ENCODE measurements around the gene CERK.
A peak's percentile ranks its signal among the peaks of the same experiment; 100 is the strongest.
"Not testable (repeated sequence)": the region's sequence is repeated elsewhere in the genome, so short reads cannot be mapped to it uniquely, and the experiment has no call there.

The CERK gene

GRCh38 chr22:46737976-46738646 lies at the start of gene CERK:
TSS of gene CERK (minus strand) at chr22:46738252. CDS start at chr22:46738148, 104 bp downstream.
- H3K4me3 ChIP-seq (ENCODE audit: low read depth, low read length): peak within 1 kb of the TSS; percentile 67

- H3K4me3 ChIP-seq (ENCODE audit: low read depth, low read length): no peak overlapping the region
Measured at GRCh38 chr22:46783721-46784120, 45.7 kb upstream of the CERK start.

DNA sequence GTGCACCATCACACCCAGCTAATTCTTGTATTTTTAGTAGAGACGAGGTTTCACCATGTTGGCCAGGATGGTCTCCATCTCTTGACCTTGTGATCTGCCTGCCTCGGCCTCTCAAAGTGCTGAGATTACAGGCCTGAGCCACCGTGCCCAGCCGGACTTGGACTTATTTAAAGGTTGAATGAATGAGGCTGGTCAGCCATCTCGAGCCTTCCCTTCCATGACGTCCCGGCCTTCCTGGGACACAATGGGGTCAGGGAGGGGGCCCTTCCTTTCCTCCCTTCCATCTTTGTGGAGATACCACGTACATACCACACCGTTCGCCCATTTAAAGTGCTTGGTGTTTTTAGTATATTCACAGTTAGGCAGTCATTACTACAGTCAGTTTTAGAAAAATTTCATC lies 44.1 kb upstream of the CERK start:
- not testable (repeated sequence) for H3K4me3 ChIP-seq (ENCODE audit: low read depth, low read length)

- H3K4me3 ChIP-seq (ENCODE audit: low read depth, low read length): no peak overlapping the region
Measured at GRCh38 chr22:46781291-46781690, 43.2 kb upstream of the CERK start.

- H3K4me3 ChIP-seq (ENCODE audit: low read depth, low read length): no peak overlapping the region
Measured at GRCh38 chr22:46780453-46780852, 42.4 kb upstream of the CERK start.

DNA sequence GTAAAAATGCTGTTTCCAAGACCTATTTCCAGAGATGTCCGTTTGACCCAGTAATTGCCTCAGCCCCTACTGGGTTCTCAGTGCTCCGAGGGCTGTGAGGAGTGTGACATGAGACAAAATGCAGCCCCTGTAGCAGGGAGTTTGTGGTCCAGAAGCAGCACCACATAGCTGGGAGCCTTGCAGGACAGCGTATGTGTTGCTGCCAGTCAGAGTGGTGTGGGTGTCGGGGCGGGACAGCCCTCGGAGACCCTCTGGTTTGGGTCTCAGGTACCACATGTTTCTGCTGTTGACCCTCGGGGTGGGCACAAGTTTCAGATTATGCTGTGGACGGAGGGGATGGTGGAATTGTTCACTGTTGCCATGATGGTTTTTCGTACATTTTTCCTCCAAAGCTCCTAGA lies 41.6 kb upstream of the CERK start:
- no peak overlapping the region for H3K4me3 ChIP-seq (ENCODE audit: low read depth, low read length)

GRCh38 chr22:46779023-46779422 lies 41.0 kb upstream of the CERK start:
- no peak overlapping the region for H3K4me3 ChIP-seq (ENCODE audit: low read depth, low read length)

DNA sequence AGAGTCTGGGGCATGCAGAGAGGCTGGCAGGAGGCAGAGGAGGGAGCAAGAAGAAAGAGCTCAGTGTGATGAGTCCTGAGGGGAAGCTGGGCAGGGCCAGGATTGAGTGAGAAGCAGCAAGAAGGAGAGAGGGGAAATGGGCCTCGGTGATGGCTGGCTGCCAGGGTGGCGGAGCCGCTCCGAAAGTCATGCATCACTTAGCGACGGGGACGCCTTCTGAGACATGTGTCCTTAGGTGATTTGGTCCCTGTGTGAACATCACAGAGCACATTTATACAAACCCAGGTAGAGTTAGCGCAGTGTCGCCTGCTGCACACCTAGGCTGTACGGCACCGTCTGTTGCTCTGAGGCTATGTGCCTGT lies 39.5 kb upstream of the CERK start:
- no peak overlapping the region for H3K4me3 ChIP-seq (ENCODE audit: low read depth, low read length)

GRCh38 chr22:46776876-46777608 lies 39.0 kb upstream of the CERK start:
- H3K4me3 ChIP-seq (ENCODE audit: low read depth, low read length): no peak overlapping the region

- H3K4me3 ChIP-seq (ENCODE audit: low read depth, low read length): no peak overlapping the region
Measured at GRCh38 chr22:46775850-46776826, 38.1 kb upstream of the CERK start.

DNA sequence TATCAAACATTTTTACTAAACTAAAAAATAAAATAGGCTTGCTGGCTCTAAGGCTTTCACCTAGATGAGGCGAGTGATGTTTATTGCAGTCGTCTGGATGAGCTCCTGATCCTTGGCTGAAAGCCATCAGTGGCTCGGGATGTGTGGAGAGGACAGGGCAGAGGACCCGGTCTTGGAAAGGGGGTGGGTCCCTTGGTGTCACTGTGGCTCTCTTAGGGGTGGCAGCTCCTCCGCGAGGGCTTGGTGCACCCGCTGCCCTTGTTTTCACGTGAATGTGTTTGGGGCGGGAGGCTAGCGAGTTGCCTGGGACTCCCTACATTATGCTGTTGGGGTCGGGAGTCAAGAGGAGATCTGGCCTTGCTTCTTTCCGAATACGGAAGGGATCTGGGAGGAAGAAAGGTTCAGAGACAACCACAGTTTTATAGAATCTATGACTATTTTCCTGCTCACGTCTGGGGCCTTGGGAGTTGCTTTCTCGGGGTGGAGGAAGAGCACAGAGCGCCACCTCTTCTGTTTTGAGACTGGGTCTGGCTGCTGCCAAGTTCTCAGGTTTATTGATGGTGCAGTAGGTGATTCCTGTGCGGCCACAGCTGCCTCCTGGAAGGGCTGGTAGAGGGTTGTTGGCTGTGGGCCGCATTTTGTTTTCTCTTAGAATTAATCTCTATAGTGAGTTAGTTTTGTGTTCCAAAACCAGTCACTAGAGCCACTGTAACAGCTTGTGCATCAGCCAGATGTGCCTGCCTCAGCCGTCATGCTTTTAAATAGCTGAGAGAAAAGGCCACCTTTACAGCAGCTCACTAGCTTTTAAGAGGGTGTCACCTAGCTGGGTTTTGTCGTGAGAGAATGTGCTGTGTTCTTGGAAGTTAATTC lies 37.2 kb upstream of the CERK start:
- H3K4me3 ChIP-seq (ENCODE audit: low read depth, low read length): no peak overlapping the region

- no peak overlapping the region for H3K4me3 ChIP-seq (ENCODE audit: low read depth, low read length)
Measured at GRCh38 chr22:46774253-46774979, 36.4 kb upstream of the CERK start.

DNA sequence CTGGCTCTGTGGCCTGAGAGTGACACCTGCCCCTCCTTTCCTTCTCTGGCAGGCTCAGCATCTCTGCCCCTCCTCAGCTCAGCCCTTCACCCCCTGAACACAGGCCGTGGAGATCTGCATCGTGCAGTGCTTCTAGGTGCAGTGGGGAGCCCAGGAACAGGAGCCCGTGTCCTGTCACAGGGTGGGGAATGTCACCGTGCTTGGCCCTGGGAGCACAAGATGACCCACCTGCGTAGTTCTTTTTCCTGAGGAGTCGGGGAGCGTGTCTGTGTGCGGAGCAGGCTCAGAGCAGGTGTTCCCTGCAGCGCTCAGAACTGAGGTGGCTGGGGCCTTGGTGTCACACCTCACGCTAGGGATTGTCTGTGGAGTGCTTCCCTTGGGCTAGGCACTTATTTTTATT lies 35.0 kb upstream of the CERK start:
- no peak overlapping the region for H3K4me3 ChIP-seq (ENCODE audit: low read depth, low read length)

GRCh38 chr22:46770726-46771125 lies 32.7 kb upstream of the CERK start:
- no peak overlapping the region for H3K4me3 ChIP-seq (ENCODE audit: low read depth, low read length)

GRCh38 chr22:46770151-46770641 lies 32.1 kb upstream of the CERK start:
- H3K4me3 ChIP-seq (ENCODE audit: low read depth, low read length): no peak overlapping the region

- no peak overlapping the region for H3K4me3 ChIP-seq (ENCODE audit: low read depth, low read length)
Measured at GRCh38 chr22:46769706-46770105, 31.7 kb upstream of the CERK start.

DNA sequence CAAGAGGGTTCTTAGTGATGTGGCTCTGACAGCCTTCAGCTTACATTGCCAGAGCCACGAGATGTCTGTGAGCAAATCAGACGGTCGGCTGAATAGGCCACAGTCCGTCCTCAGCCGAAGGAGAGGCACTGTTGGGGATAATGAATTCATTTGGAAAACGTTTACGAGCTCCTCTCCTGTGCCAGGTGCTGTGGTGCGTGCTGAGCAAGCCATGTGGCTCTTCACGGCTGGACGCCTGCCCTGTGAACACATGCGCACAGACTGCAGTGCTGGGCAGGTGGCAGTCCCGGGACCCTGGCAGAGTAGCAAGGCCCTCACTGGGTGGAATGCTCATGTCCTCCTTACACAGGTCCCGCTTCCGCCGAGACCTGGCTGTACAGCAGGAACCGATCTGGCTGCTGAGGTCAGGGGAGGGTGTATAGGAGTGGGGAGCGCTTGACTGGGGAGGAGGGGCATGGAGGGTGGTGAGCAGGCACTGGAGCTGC lies 31.2 kb upstream of the CERK start:
- H3K4me3 ChIP-seq (ENCODE audit: low read depth, low read length): no peak overlapping the region

DNA sequence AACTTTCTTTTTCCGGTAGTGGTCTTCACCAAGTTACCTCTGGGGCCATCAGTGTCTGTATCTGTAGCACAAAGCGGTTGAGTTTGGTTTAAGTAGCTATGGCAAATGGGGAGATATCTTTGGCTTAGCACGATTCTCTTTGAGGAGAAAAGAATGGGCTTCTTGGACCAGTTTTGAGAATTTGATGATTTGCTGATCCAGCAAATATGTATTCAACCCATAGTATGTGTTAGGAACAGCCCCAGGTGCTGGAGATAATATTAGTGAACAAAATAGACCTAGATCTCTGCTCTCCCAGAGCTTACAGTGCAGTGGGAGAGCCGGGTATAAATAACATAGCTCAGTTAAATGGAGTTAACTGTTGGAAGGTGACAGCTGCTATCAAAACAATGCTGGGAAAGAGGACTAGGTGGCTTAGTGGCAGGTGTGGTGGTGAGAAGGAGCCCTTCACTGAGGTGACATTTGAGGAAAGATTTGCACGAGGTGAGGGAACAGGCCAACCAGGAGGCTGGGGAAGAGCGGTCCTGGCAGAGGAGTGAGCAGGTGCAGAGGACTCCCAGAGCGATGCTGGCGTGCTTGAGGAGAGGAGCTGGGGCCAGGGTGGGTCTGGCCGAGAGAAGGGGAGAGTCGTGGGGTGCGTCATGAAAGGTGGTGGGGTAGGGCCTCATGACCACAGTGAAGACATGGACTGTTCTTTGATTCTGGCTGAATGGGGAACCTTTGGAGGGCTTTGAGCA lies 29.4 kb upstream of the CERK start:
- H3K4me3 ChIP-seq (ENCODE audit: low read depth, low read length): no peak overlapping the region

- no peak overlapping the region for H3K4me3 ChIP-seq (ENCODE audit: low read depth, low read length)
Measured at GRCh38 chr22:46766611-46767010, 28.6 kb upstream of the CERK start.

Data from iPS-11a (cell line).